Neural cell (in vitro differentiated cells): Measurements from ENCODE around the gene BBOF1. TPM values are rescaled to one million over a fixed set of nuclear protein-coding genes. Genes with fewer than 3 reads are reported as not detected.

Source experiments
- H2AFZ ChIP-seq: fragments of 200-600, 300-800 bp; sonication (generic), shearing (Covaris generic); 2 replicates; pipeline ENCODE4 v1.6.0; 2014; ENCODE audit warnings: low read depth, mild to moderate bottlenecking, antibody characterized with exemption, low read length, moderate library complexity
- H3F3A ChIP-seq: fragments of 200-600 bp; shearing (Covaris generic); 2 replicates; pipeline ENCODE4 v1.6.1; 2016; ENCODE audit warnings: mild to moderate bottlenecking, moderate library complexity, mixed read lengths, antibody characterized with exemption, low read length; ENCODE audit not compliant: insufficient read depth, poor library complexity, severe bottlenecking
- H3K27ac ChIP-seq: fragments of 200-600, 300-800 bp; sonication (generic), shearing (Covaris generic); 2 replicates; pipeline ENCODE4 v1.5.1; 2014; ENCODE audit warnings: mild to moderate bottlenecking, low read length, moderate library complexity
- H3K27me3 ChIP-seq: fragments of 300-800, 200-600 bp; sonication (generic), shearing (Covaris generic); 2 replicates; pipeline ENCODE4 v1.6.0; 2014; ENCODE audit warnings: mild to moderate bottlenecking, low read depth, low read length, moderate library complexity; ENCODE audit not compliant: insufficient read depth
- H3K36me3 ChIP-seq: fragments of 300-800, 200-600 bp; sonication (generic), shearing (Covaris generic); 2 replicates; pipeline ENCODE4 v1.5.1; 2014; ENCODE audit warnings: mild to moderate bottlenecking, antibody characterized with exemption, low read length, moderate library complexity; ENCODE audit not compliant: insufficient read depth
- H3K4me2 ChIP-seq: fragments of 300-800, 200-600 bp; sonication (generic), shearing (Covaris generic); 2 replicates; pipeline ENCODE4 v1.6.0; 2014; ENCODE audit warnings: mild to moderate bottlenecking, low read length
- H3K4me3 ChIP-seq: fragments of 300-800, 200-600 bp; sonication (generic), shearing (Covaris generic); 2 replicates; pipeline ENCODE4 v1.5.1; 2014; ENCODE audit warnings: mild to moderate bottlenecking, low read length, moderate library complexity
- H3K79me2 ChIP-seq: fragments of 200-600 bp; shearing (Covaris generic); replicated peaks from 2 replicates; pipeline ENCODE4 v1.6.0; 2014; ENCODE audit warnings: mild to moderate bottlenecking, low read length, moderate library complexity; ENCODE audit not compliant: insufficient read depth
- H3K9ac ChIP-seq: fragments of 300-800, 200-600 bp; sonication (generic), shearing (Covaris generic); 2 replicates; pipeline ENCODE4 v1.6.1; 2016; ENCODE audit warnings: mild to moderate bottlenecking, low read length, mixed read lengths
- H3K9me2 ChIP-seq: fragments of 200-600 bp; shearing (Covaris generic); 2 replicates; pipeline ENCODE4 v1.6.1; 2016; ENCODE audit warnings: mild to moderate bottlenecking, low read length, mixed read lengths; ENCODE audit not compliant: insufficient read depth
- H3K9me3 ChIP-seq: fragments of 200-600, 300-800 bp; sonication (generic), shearing (Covaris generic); 2 replicates; pipeline ENCODE4 v1.6.1; 2016; ENCODE audit warnings: mild to moderate bottlenecking, mixed run types, low read length, moderate library complexity, mixed read lengths
- H4K20me1 ChIP-seq: fragments of 200-600 bp; shearing (Covaris generic); 2 replicates; pipeline ENCODE4 v1.6.1; 2016; ENCODE audit warnings: mild to moderate bottlenecking, mixed run types; ENCODE audit not compliant: insufficient read depth
- CTCF ChIP-seq: fragments of 450-650 bp; IDR thresholded peaks from 2 replicates; pipeline ENCODE4 v1.5.1; 2014; ENCODE audit warnings: antibody characterized with exemption, mild to moderate bottlenecking, moderate library complexity; ENCODE audit not compliant: poor library complexity, severe bottlenecking
- EP300 ChIP-seq: fragments of 450-650 bp; conservative IDR thresholded peaks from 2 replicates; pipeline ENCODE4 v1.6.1; 2014; ENCODE audit warnings: antibody characterized with exemption, mild to moderate bottlenecking, moderate library complexity; ENCODE audit not compliant: poor library complexity, severe bottlenecking
- EZH2 ChIP-seq: fragments of 200-600, 300-800 bp; shearing (Covaris generic), sonication (generic); IDR thresholded peaks from 2 replicates; pipeline ENCODE4 v1.6.1; 2014; ENCODE audit warnings: antibody characterized with exemption, low read length, borderline replicate concordance, mild to moderate bottlenecking; ENCODE audit not compliant: insufficient read depth, poor library complexity, severe bottlenecking
- RAD21 ChIP-seq: fragments of 450-650 bp; conservative IDR thresholded peaks from 2 replicates; pipeline ENCODE4 v1.6.1; 2014; ENCODE audit warnings: antibody characterized with exemption, mild to moderate bottlenecking, moderate library complexity
- REST ChIP-seq: IDR thresholded peaks from 2 replicates; pipeline ENCODE4 v1.6.1; 2012; ENCODE audit warnings: borderline replicate concordance
- SMC3 ChIP-seq: fragments of 450-650 bp; conservative IDR thresholded peaks from 2 replicates; pipeline ENCODE4 v1.6.1; 2014; ENCODE audit warnings: antibody characterized with exemption, mild to moderate bottlenecking, moderate library complexity; ENCODE audit not compliant: poor library complexity
- TAF1 ChIP-seq: IDR thresholded peaks from 2 replicates; pipeline ENCODE4 v1.6.1; 2012; ENCODE audit warnings: low read depth
- polyA plus RNA-seq: library from polyadenylated mRNA; depleted of rRNA; stranded (reverse); fragments of >200 nt; gene quantifications from 2 replicates; pipeline ENCODE4 v1.2.3, GENCODE V29; 2014

BBOF1 gene
- polyA plus RNA-seq, 1 donor from 2014 or later: 51.4 TPM

- H3K27me3 ChIP-seq: no peaks in the 10 kb centered on the region
- no peak for TF ChIP-seq REST
- TF ChIP-seq EZH2: no peak
- TF ChIP-seq EP300: no peak
- no peak for TF ChIP-seq TAF1
- no peak overlapping the region for H3K9ac ChIP-seq
- H3F3A ChIP-seq: no peaks in the 10 kb centered on the region
- no peak overlapping the region for H3K4me2 ChIP-seq
- H3K36me3 ChIP-seq: no peaks in the 10 kb centered on the region
- no peaks in the 10 kb centered on the region for H3K79me2 ChIP-seq
- no peaks in the 10 kb centered on the region for H3K9me3 ChIP-seq
- no peak overlapping the region for H3K4me3 ChIP-seq
- H4K20me1 ChIP-seq: no peaks in the 10 kb centered on the region
- no peak overlapping the region for H2AFZ ChIP-seq
- H3K27ac ChIP-seq: no peak overlapping the region
- no peaks in the 10 kb centered on the region for H3K9me2 ChIP-seq
Measured at GRCh38 chr14:73997108-73997943, 21.8 kb upstream of the BBOF1 start.

GRCh38 chr14:73997944-73998447 lies 21.2 kb upstream of the BBOF1 start:
- Histone ChIP-seq H3K27me3 (no peaks in the 10 kb centered on the region), H3K9me2 (no peaks in the 10 kb centered on the region), H3K27ac (no peak overlapping the region), H3K9ac (no peak overlapping the region), H3F3A (no peaks in the 10 kb centered on the region), H3K4me2 (no peak overlapping the region), H3K79me2 (no peaks in the 10 kb centered on the region), H2AFZ (no peak overlapping the region), H3K36me3 (no peaks in the 10 kb centered on the region), H3K4me3 (no peak overlapping the region), H3K9me3 (no peaks in the 10 kb centered on the region), H4K20me1 (no peaks in the 10 kb centered on the region)
- TF ChIP-seq EP300 (no peak), TAF1 (no peak), REST (no peak), EZH2 (no peak), RAD21 (no peak), SMC3 (no peak), CTCF (no peak)
